IPS-20b (cell line): Measurements from ENCODE around the gene H2AZ2.
"Not testable (repeated sequence)": the region's sequence is repeated elsewhere in the genome, so short reads cannot be mapped to it uniquely, and the experiment has no call there.

Source experiments
- H3K27ac ChIP-seq: one replicate; pipeline ENCODE4 v1.5.1; 2013; ENCODE audit warnings: low read length
- H3K27me3 ChIP-seq: 2 replicates; pipeline ENCODE4 v1.6.1; 2013; ENCODE audit warnings: mild to moderate bottlenecking, low read length, inconsistent platforms; ENCODE audit not compliant: insufficient read depth
- H3K36me3 ChIP-seq: 2 replicates; pipeline ENCODE4 v1.6.1; 2013; ENCODE audit warnings: low read depth, mild to moderate bottlenecking, inconsistent platforms, low read length, moderate library complexity; ENCODE audit not compliant: insufficient read depth
- H3K4me1 ChIP-seq: 2 replicates; pipeline ENCODE4 v1.6.1; 2013; ENCODE audit warnings: mild to moderate bottlenecking, control low read depth, inconsistent platforms, low read length, moderate library complexity; ENCODE audit not compliant: insufficient read depth
- H3K4me3 ChIP-seq: 2 replicates; pipeline ENCODE4 v1.5.1; 2013; ENCODE audit warnings: mild to moderate bottlenecking, low read length, inconsistent platforms
- H3K9ac ChIP-seq: 2 replicates; pipeline ENCODE4 v1.6.1; 2013; ENCODE audit warnings: low read depth, mild to moderate bottlenecking, inconsistent platforms, low read length, moderate library complexity
- H3K9me3 ChIP-seq: 2 replicates; pipeline ENCODE4 v1.6.1; 2013; ENCODE audit warnings: mild to moderate bottlenecking, low read depth, low read length, inconsistent platforms; ENCODE audit not compliant: insufficient read depth

Gene H2AZ2

GRCh38 chr7:44845451-44845850 is 2.4 kb downstream of the H2AZ2 start:
- no peaks in the 10 kb centered on the region; the same call in 1 of the 2 replicates for H3K4me1 ChIP-seq
- 0 out of 2 replicates have a peak overlapping the region, but pooled peaks have one; percentile 20 for H3K4me3 ChIP-seq
- no peak overlapping the region for H3K9ac ChIP-seq
- H3K27ac ChIP-seq = no peak overlapping the region
- H3K36me3 ChIP-seq = peaks cover 22% of the 10 kb centered on the region
- H3K9me3 ChIP-seq = no peaks in the 10 kb centered on the region
- no peaks in the 10 kb centered on the region for H3K27me3 ChIP-seq

DNA sequence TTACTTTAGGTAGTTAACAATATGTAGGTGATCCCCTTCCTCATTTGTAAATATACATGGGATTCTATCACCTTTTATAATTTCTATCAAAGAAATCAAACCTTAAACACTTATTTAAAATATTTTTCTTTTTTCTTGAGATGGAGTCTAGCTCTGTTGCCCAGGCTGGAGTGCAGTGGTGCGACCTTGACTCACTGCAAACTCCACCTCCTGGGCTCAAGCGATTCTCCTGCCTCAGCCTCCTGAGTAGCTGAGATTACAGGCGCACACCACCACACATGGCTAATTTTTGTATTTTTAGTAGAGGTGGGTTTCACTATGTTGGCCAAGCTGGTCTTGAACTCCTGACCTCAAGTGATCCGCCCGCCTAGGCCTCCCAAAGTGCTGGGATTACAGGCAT is 4.4 kb downstream of the H2AZ2 start:
- not testable (repeated sequence) for H3K9ac ChIP-seq, H3K9me3 ChIP-seq, H3K4me3 ChIP-seq, H3K4me1 ChIP-seq, H3K27ac ChIP-seq, H3K27me3 ChIP-seq
- H3K36me3 ChIP-seq = peaks cover 35% of the 10 kb centered on the region

DNA sequence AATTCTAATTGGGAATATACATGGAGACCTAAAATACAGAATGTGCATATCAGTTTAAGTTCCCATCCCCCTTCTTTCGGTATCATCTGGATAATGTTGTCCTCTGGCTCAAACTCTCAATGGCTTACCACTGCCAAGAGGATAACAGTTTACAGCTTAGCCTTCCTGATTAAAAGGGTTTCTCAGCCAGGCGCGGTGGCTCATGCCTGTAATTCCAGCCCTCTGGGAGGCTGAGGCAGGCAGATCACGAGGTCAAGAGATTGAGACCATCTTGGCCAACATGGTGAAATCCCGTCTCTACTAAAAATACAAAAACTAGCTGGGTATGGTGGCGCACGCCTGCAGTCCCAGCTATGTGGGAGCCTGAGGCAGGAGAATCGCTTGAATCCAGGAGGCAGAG is 5.2 kb downstream of the H2AZ2 start:
- not testable (repeated sequence) for H3K27me3 ChIP-seq, H3K9me3 ChIP-seq, H3K4me3 ChIP-seq, H3K27ac ChIP-seq, H3K9ac ChIP-seq, H3K4me1 ChIP-seq
- peaks cover 39% of the 10 kb centered on the region for H3K36me3 ChIP-seq

DNA sequence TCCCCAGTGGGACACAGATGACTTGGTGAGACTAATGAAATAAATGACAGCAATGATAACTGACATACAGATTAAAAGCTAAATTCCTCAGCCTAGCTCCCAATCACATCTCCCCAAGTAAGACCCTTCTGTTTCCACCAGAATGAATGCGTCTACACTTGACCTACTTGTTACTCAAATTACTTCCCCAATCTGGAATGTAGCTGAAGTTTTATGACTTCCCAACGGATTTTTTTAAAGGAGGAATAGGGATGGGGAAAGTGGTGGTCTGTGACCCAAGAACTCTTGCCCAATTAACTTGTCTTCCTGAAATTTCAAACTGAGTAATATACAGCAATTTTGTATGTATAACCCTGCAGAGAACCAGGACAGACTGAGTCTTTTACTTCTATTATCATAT is 9.1 kb downstream of the H2AZ2 start:
- Histone ChIP-seq H3K4me1 (no peaks in the 10 kb centered on the region), H3K36me3 (peaks cover 67% of the 10 kb centered on the region), H3K9me3 (no peaks in the 10 kb centered on the region), H3K27me3 (no peaks in the 10 kb centered on the region), H3K9ac (no peak overlapping the region), H3K4me3 (no peak overlapping the region), H3K27ac (no peak overlapping the region)

- Histone ChIP-seq H3K27me3 (no peaks in the 10 kb centered on the region), H3K4me1 (no peaks in the 10 kb centered on the region), H3K9ac (no peak overlapping the region), H3K9me3 (no peaks in the 10 kb centered on the region), H3K36me3 (peaks cover 68% of the 10 kb centered on the region), H3K27ac (no peak overlapping the region), H3K4me3 (no peak overlapping the region)
These were observed 20.3 kb downstream of the H2AZ2 start for GRCh38 chr7:44827567-44827966.

- H3K4me1 ChIP-seq = no peaks in the 10 kb centered on the region
- no peaks in the 10 kb centered on the region for H3K9me3 ChIP-seq
- H3K36me3 ChIP-seq = peaks cover 43% of the 10 kb centered on the region
- H3K4me3 ChIP-seq = no peak overlapping the region
- no peaks in the 10 kb centered on the region for H3K27me3 ChIP-seq
- H3K9ac ChIP-seq = no peak overlapping the region
- no peak overlapping the region for H3K27ac ChIP-seq
These were observed 22.9 kb downstream of the H2AZ2 start for GRCh38 chr7:44824894-44825526.

DNA sequence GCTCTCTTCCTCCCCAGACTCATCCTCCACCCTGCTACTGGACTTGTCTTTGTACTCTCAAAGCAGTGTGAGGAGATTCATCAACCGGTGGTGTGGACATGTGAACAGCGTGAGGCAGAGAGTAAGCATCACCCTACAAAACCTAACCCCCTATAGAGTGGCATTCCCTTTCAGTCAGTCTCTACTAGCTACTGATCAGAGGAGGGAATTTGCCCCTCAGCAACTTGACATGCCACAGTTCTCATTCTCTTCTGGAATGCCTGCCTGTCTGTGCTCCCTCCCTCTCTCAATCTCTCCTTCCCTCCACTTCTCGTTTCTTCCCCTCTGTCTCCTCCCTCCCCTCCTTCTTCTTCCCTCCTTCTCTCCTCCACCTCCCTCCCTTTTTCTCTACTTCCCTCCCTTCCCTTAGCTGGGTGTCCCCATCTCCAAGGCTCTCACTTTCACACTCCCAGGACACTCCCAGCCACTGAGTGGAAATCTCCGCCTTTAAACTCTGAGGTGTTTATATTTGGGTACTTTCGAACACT is 24.6 kb downstream of the H2AZ2 start:
- Histone ChIP-seq H3K4me1 (no peaks in the 10 kb centered on the region), H3K9me3 (no peaks in the 10 kb centered on the region), H3K27me3 (no peaks in the 10 kb centered on the region), H3K4me3 (no peak overlapping the region), H3K36me3 (peaks cover 26% of the 10 kb centered on the region), H3K9ac (no peak overlapping the region), H3K27ac (no peak overlapping the region)

DNA sequence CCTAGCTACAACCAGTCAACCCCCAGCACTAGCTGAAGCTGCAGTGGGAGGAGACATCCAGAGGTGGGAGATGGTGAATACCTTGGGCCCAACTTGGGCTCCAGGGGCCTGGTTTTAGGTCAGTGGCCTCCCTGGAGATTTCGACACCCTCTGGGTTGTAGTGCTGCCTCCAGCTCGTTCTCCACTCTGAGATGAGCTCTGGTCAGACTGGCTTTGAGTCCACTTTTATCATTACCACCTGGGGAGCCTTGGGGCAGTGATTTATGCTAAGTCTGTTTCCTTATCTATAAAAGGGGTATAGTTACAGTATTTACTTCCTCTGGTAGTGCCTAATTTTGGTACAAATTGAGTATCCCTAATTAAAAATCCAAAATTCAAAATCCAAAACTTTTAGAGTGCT is 28.6 kb downstream of the H2AZ2 start:
- H3K36me3 ChIP-seq = no peaks in the 10 kb centered on the region
- H3K27me3 ChIP-seq = no peaks in the 10 kb centered on the region
- no peak overlapping the region for H3K27ac ChIP-seq
- no peak overlapping the region for H3K4me3 ChIP-seq
- H3K9me3 ChIP-seq = no peaks in the 10 kb centered on the region
- H3K9ac ChIP-seq = no peak overlapping the region
- H3K4me1 ChIP-seq = no peaks in the 10 kb centered on the region

GRCh38 chr7:44814919-44815318 is 33.0 kb downstream of the H2AZ2 start:
- Histone ChIP-seq H3K4me1 (no peaks in the 10 kb centered on the region), H3K4me3 (no peak overlapping the region), H3K27ac (no peak overlapping the region), H3K36me3 (no peaks in the 10 kb centered on the region), H3K27me3 (no peaks in the 10 kb centered on the region), H3K9ac (no peak overlapping the region), H3K9me3 (no peaks in the 10 kb centered on the region)

GRCh38 chr7:44811571-44811970 is 36.3 kb downstream of the H2AZ2 start:
- H3K27me3 ChIP-seq = no peaks in the 10 kb centered on the region
- H3K4me3 ChIP-seq = no peak overlapping the region
- H3K36me3 ChIP-seq = no peaks in the 10 kb centered on the region
- H3K27ac ChIP-seq = no peak overlapping the region
- no peaks in the 10 kb centered on the region for H3K9me3 ChIP-seq
- no peak overlapping the region for H3K9ac ChIP-seq
- H3K4me1 ChIP-seq = no peaks in the 10 kb centered on the region

GRCh38 chr7:44811093-44811492 is 36.8 kb downstream of the H2AZ2 start:
- H3K27me3 ChIP-seq = no peaks in the 10 kb centered on the region

GRCh38 chr7:44808914-44809393 is 38.9 kb downstream of the H2AZ2 start:
- Histone ChIP-seq H3K9me3 (no peaks in the 10 kb centered on the region), H3K4me1 (no peaks in the 10 kb centered on the region), H3K36me3 (0 out of 2 replicates have a peak, but pooled peaks cover 4% of the 10 kb centered on the region), H3K27me3 (no peaks in the 10 kb centered on the region), H3K9ac (no peak overlapping the region), H3K27ac (no peak overlapping the region), H3K4me3 (no peak overlapping the region)

More at GRCh38 chr7:44811093-44811492, 36.8 kb downstream of the H2AZ2 start:
- H3K27ac ChIP-seq = no peak overlapping the region
- no peaks in the 10 kb centered on the region for H3K9me3 ChIP-seq
- no peaks in the 10 kb centered on the region for H3K4me1 ChIP-seq
- H3K4me3 ChIP-seq = no peak overlapping the region
- H3K36me3 ChIP-seq = no peaks in the 10 kb centered on the region
- H3K9ac ChIP-seq = no peak overlapping the region
